GM23338 (cell line): ENCODE measurements around the gene SIDT1. TPM values are rescaled to one million over a fixed set of nuclear protein-coding genes. Genes with fewer than 3 reads are reported as not detected.
A peak's percentile ranks its signal among the peaks of the same experiment; 100 is the strongest.

Source experiments
- ATAC-seq: fragments of 200-7000 bp; cut with Tn5 transposase; 3 replicates; pipeline ENCODE4 v1.9.1; 2020
- DNase-seq: peaks from one replicate; pipeline ENCODE4 v3.0.0-alpha.2; 2015; ENCODE audit warnings: low spot score
- H2AFZ ChIP-seq: fragments of 200-600 bp; sonication (generic); 2 replicates; pipeline ENCODE4 v1.8.0; 2016; ENCODE audit warnings: antibody characterized with exemption, mild to moderate bottlenecking, moderate library complexity
- H3F3A ChIP-seq: fragments of 200-600 bp; sonication (generic); replicated peaks from 2 replicates; pipeline ENCODE4 v1.8.0; 2017; ENCODE audit warnings: antibody characterized with exemption, mixed run types, low read depth
- H3K27ac ChIP-seq: fragments of 200-600 bp; sonication (generic); 2 replicates; pipeline ENCODE4 v1.6.1; 2016; ENCODE audit warnings: low read depth
- H3K27me3 ChIP-seq: fragments of 200-600 bp; sonication (generic); 2 replicates; pipeline ENCODE4 v1.8.0; 2016; ENCODE audit warnings: mild to moderate bottlenecking, mixed run types, moderate library complexity; ENCODE audit not compliant: insufficient read depth
- H3K36me3 ChIP-seq: fragments of 200-600 bp; sonication (generic); 2 replicates; pipeline ENCODE4 v1.8.0; 2016; ENCODE audit warnings: mild to moderate bottlenecking; ENCODE audit not compliant: insufficient read depth
- H3K4me1 ChIP-seq: fragments of 200-600 bp; sonication (generic); 2 replicates; pipeline ENCODE4 v1.8.0; 2016; ENCODE audit warnings: mild to moderate bottlenecking, moderate library complexity; ENCODE audit not compliant: insufficient read depth
- H3K4me2 ChIP-seq: fragments of 200-600 bp; sonication (generic); 2 replicates; pipeline ENCODE4 v1.7.1; 2017; ENCODE audit warnings: mixed run types
- H3K4me3 ChIP-seq: fragments of 200-600 bp; sonication (generic); 2 replicates; pipeline ENCODE4 v1.6.1; 2016; ENCODE audit warnings: mixed run types
- H3K79me2 ChIP-seq: fragments of 200-600 bp; sonication (generic); replicated peaks from 2 replicates; pipeline ENCODE4 v1.8.0; 2017; ENCODE audit warnings: mild to moderate bottlenecking; ENCODE audit not compliant: insufficient read depth
- H3K9me2 ChIP-seq: fragments of 200-600 bp; sonication (generic); 2 replicates; pipeline ENCODE4 v1.8.0; 2017; ENCODE audit not compliant: insufficient read depth
- H4K20me1 ChIP-seq: fragments of 200-600 bp; sonication (generic); replicated peaks from 2 replicates; pipeline ENCODE4 v1.8.0; 2017; ENCODE audit warnings: mild to moderate bottlenecking; ENCODE audit not compliant: insufficient read depth
- H3K27ac Mint-ChIP-seq: 2 replicates; pipeline ENCODE4 v1.8.0; 2020; ENCODE audit warnings: inconsistent platforms, mild to moderate bottlenecking, moderate library complexity, mixed read lengths
- H3K27me3 Mint-ChIP-seq: 3 replicates; pipeline ENCODE4 v1.8.0; 2022; ENCODE audit warnings: low read depth, mild to moderate bottlenecking, moderate library complexity, mixed read lengths, inconsistent platforms; ENCODE audit not compliant: insufficient read depth, poor library complexity
- H3K36me3 Mint-ChIP-seq: 3 replicates; pipeline ENCODE4 v1.8.0; 2021; ENCODE audit warnings: low read depth, mild to moderate bottlenecking, inconsistent platforms, moderate library complexity, mixed read lengths
- H3K4me1 Mint-ChIP-seq: 3 replicates; pipeline ENCODE4 v1.8.0; 2020; ENCODE audit warnings: mild to moderate bottlenecking, inconsistent platforms, mixed read lengths
- H3K4me3 Mint-ChIP-seq: 3 replicates; pipeline ENCODE4 v1.8.0; 2021; ENCODE audit warnings: moderate library complexity, mild to moderate bottlenecking, inconsistent platforms, mixed read lengths
- H3K9me3 Mint-ChIP-seq: 3 replicates; pipeline ENCODE4 v1.8.0; 2020; ENCODE audit warnings: moderate library complexity, mild to moderate bottlenecking, inconsistent platforms, mixed read lengths
- CREB1 ChIP-seq: fragments of 250-450 bp; sonication (Bioruptor Pico); IDR thresholded peaks from 2 replicates; pipeline ENCODE4 v1.5.0; 2020; ENCODE audit warnings: low read depth, mild to moderate bottlenecking, moderate library complexity
- EZH2 ChIP-seq: fragments of 200-600 bp; sonication (generic); IDR thresholded peaks from one replicate; pipeline ENCODE4 v1.8.0; 2017; ENCODE audit warnings: antibody characterized with exemption, mild to moderate bottlenecking, low read depth; ENCODE audit not compliant: unreplicated experiment
- EZH2phosphoT487 ChIP-seq: fragments of 200-600 bp; sonication (generic); IDR thresholded peaks from one replicate; pipeline ENCODE4 v1.8.1; 2018; ENCODE audit warnings: antibody characterized with exemption; ENCODE audit not compliant: unreplicated experiment
- JUNB ChIP-seq: IDR thresholded peaks from one replicate; pipeline ENCODE4 v1.6.1; 2016; ENCODE audit warnings: antibody characterized with exemption; ENCODE audit not compliant: unreplicated experiment
- NANOG ChIP-seq: IDR thresholded peaks from 2 replicates; pipeline ENCODE4 v1.6.1; 2016; ENCODE audit warnings: antibody characterized with exemption, borderline replicate concordance
- POLR2AphosphoS5 ChIP-seq: IDR thresholded peaks from 2 replicates; pipeline ENCODE4 v1.6.1; 2016; ENCODE audit warnings: antibody characterized with exemption, low read depth
- STAT1 ChIP-seq: IDR thresholded peaks from one replicate; pipeline ENCODE4 v1.6.1; 2016; ENCODE audit warnings: antibody characterized with exemption; ENCODE audit not compliant: unreplicated experiment
- ZNF114 ChIP-seq: fragments of 250-450 bp; sonication (Bioruptor Pico); IDR thresholded peaks from 2 replicates; pipeline ENCODE4 v1.5.0; 2020; ENCODE audit warnings: mild to moderate bottlenecking, moderate library complexity
- ZNF331 ChIP-seq: fragments of 250-450 bp; sonication (Bioruptor Pico); IDR thresholded peaks from 2 replicates; pipeline ENCODE4 v1.5.0; 2020; ENCODE audit warnings: low read depth, mild to moderate bottlenecking, moderate library complexity
- polyA plus RNA-seq: library from polyadenylated mRNA; unstranded; fragments of >200 nt; fragmentation: Nextera tagmentation; extraction: Ambion mirVana; gene quantifications from 2 replicates; pipeline ENCODE4 v1.2.1, GENCODE V29; 2016
- total RNA-seq: library from RNA; depleted of rRNA; stranded (reverse); fragments of >200 nt; shearing (Covaris generic); gene quantifications from 2 replicates; pipeline ENCODE4 v1.2.3, GENCODE V29; 2014
- TF ChIP-seq, protein P1 (sequence below), 2 experiments: fragments of 200-600 bp in 1 of 2; sonication (generic) in 1 of 2; conservative IDR thresholded peaks; 2 replicates each; pipeline versions ENCODE4 v1.5.1 to v1.6.1; 2016 to 2017; ENCODE audit warnings: antibody characterized with exemption in 2 of 2, low read depth in 2 of 2, mild to moderate bottlenecking in 2 of 2, moderate library complexity in 1 of 2
- TF ChIP-seq, protein P2 (sequence below): IDR thresholded peaks from 2 replicates; pipeline ENCODE4 v1.6.1; 2016; ENCODE audit warnings: antibody characterized with exemption
- TF ChIP-seq, protein P3 (sequence below): IDR thresholded peaks from one replicate; pipeline ENCODE4 v1.6.1; 2018; ENCODE audit warnings: antibody characterized with exemption; ENCODE audit not compliant: unreplicated experiment
- TF ChIP-seq, protein P4 (sequence below): fragments of 250-450 bp; sonication (Bioruptor Pico); IDR thresholded peaks from 2 replicates; pipeline ENCODE4 v1.5.0; 2020; ENCODE audit warnings: mild to moderate bottlenecking, moderate library complexity

Gene SIDT1
- total and polyA plus RNA-seq, 2 experiments from 2014 or later, result 0.10 TPM; not detected in 1

DNA sequence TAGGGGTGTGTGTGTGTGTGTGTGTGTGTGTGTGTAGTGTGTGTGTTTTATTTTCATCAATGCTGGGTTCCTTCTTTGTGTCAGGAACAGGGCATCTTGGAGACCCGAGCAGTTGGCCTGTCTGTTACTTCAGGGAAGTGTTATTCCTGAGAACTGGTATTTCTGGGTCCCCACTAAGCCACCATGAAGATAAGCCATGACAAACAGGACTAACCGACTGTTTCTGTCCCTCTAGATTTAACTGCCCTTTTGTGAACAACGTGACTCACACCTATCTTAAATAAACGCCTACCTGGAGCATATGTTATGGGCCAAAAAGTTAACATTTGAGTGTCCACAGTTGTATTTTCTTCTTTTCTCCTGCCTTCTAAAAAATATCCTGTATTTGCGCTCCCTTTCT is 19.5 kb downstream of the SIDT1 start:
- no peak overlapping the region for H3K4me3 Mint-ChIP-seq
- ATAC-seq (no peak), DNase-seq (no peak)
- Histone ChIP-seq H3K4me2 (no peak overlapping the region), H2AFZ (peak overlapping the region; percentile 52; the same call in 1 of the 2 replicates), H3K36me3 (no peaks in the 10 kb centered on the region; the same call in 1 of the 2 replicates), H4K20me1 (no peaks in the 10 kb centered on the region), H3F3A (no peaks in the 10 kb centered on the region), H3K27ac (no peak overlapping the region), H3K4me1 (no peaks in the 10 kb centered on the region), H3K79me2 (no peaks in the 10 kb centered on the region), H3K9me2 (no peaks in the 10 kb centered on the region), H3K4me3 (no peak overlapping the region), H3K27me3 (no peaks in the 10 kb centered on the region)
- H3K4me1 Mint-ChIP-seq, result no peaks in the 10 kb centered on the region
- no peak overlapping the region for H3K27ac Mint-ChIP-seq
- H3K9me3 Mint-ChIP-seq, result no peaks in the 10 kb centered on the region
- no peaks in the 10 kb centered on the region for H3K27me3 Mint-ChIP-seq
- TF ChIP-seq ZNF331 (CRISPR knock-in tag) (no peak), STAT1 (no peak), EZH2 (no peak), ZNF114 (CRISPR knock-in tag) (no peak), CREB1 (CRISPR knock-in tag) (no peak), JUNB (no peak), NANOG (no peak), EZH2phosphoT487 (no peak), POLR2AphosphoS5 (no peak)
- TF ChIP-seq, protein P1, sequence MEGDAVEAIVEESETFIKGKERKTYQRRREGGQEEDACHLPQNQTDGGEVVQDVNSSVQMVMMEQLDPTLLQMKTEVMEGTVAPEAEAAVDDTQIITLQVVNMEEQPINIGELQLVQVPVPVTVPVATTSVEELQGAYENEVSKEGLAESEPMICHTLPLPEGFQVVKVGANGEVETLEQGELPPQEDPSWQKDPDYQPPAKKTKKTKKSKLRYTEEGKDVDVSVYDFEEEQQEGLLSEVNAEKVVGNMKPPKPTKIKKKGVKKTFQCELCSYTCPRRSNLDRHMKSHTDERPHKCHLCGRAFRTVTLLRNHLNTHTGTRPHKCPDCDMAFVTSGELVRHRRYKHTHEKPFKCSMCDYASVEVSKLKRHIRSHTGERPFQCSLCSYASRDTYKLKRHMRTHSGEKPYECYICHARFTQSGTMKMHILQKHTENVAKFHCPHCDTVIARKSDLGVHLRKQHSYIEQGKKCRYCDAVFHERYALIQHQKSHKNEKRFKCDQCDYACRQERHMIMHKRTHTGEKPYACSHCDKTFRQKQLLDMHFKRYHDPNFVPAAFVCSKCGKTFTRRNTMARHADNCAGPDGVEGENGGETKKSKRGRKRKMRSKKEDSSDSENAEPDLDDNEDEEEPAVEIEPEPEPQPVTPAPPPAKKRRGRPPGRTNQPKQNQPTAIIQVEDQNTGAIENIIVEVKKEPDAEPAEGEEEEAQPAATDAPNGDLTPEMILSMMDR (conservative IDR thresholded peaks at IDR 0.05; ENCODE audit: low read depth in 2 of 2), result no peak
- TF ChIP-seq, protein P2, sequence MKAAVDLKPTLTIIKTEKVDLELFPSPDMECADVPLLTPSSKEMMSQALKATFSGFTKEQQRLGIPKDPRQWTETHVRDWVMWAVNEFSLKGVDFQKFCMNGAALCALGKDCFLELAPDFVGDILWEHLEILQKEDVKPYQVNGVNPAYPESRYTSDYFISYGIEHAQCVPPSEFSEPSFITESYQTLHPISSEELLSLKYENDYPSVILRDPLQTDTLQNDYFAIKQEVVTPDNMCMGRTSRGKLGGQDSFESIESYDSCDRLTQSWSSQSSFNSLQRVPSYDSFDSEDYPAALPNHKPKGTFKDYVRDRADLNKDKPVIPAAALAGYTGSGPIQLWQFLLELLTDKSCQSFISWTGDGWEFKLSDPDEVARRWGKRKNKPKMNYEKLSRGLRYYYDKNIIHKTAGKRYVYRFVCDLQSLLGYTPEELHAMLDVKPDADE, result no peak
- TF ChIP-seq, protein P3, sequence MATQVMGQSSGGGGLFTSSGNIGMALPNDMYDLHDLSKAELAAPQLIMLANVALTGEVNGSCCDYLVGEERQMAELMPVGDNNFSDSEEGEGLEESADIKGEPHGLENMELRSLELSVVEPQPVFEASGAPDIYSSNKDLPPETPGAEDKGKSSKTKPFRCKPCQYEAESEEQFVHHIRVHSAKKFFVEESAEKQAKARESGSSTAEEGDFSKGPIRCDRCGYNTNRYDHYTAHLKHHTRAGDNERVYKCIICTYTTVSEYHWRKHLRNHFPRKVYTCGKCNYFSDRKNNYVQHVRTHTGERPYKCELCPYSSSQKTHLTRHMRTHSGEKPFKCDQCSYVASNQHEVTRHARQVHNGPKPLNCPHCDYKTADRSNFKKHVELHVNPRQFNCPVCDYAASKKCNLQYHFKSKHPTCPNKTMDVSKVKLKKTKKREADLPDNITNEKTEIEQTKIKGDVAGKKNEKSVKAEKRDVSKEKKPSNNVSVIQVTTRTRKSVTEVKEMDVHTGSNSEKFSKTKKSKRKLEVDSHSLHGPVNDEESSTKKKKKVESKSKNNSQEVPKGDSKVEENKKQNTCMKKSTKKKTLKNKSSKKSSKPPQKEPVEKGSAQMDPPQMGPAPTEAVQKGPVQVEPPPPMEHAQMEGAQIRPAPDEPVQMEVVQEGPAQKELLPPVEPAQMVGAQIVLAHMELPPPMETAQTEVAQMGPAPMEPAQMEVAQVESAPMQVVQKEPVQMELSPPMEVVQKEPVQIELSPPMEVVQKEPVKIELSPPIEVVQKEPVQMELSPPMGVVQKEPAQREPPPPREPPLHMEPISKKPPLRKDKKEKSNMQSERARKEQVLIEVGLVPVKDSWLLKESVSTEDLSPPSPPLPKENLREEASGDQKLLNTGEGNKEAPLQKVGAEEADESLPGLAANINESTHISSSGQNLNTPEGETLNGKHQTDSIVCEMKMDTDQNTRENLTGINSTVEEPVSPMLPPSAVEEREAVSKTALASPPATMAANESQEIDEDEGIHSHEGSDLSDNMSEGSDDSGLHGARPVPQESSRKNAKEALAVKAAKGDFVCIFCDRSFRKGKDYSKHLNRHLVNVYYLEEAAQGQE, result no peak
- TF ChIP-seq, protein P4, sequence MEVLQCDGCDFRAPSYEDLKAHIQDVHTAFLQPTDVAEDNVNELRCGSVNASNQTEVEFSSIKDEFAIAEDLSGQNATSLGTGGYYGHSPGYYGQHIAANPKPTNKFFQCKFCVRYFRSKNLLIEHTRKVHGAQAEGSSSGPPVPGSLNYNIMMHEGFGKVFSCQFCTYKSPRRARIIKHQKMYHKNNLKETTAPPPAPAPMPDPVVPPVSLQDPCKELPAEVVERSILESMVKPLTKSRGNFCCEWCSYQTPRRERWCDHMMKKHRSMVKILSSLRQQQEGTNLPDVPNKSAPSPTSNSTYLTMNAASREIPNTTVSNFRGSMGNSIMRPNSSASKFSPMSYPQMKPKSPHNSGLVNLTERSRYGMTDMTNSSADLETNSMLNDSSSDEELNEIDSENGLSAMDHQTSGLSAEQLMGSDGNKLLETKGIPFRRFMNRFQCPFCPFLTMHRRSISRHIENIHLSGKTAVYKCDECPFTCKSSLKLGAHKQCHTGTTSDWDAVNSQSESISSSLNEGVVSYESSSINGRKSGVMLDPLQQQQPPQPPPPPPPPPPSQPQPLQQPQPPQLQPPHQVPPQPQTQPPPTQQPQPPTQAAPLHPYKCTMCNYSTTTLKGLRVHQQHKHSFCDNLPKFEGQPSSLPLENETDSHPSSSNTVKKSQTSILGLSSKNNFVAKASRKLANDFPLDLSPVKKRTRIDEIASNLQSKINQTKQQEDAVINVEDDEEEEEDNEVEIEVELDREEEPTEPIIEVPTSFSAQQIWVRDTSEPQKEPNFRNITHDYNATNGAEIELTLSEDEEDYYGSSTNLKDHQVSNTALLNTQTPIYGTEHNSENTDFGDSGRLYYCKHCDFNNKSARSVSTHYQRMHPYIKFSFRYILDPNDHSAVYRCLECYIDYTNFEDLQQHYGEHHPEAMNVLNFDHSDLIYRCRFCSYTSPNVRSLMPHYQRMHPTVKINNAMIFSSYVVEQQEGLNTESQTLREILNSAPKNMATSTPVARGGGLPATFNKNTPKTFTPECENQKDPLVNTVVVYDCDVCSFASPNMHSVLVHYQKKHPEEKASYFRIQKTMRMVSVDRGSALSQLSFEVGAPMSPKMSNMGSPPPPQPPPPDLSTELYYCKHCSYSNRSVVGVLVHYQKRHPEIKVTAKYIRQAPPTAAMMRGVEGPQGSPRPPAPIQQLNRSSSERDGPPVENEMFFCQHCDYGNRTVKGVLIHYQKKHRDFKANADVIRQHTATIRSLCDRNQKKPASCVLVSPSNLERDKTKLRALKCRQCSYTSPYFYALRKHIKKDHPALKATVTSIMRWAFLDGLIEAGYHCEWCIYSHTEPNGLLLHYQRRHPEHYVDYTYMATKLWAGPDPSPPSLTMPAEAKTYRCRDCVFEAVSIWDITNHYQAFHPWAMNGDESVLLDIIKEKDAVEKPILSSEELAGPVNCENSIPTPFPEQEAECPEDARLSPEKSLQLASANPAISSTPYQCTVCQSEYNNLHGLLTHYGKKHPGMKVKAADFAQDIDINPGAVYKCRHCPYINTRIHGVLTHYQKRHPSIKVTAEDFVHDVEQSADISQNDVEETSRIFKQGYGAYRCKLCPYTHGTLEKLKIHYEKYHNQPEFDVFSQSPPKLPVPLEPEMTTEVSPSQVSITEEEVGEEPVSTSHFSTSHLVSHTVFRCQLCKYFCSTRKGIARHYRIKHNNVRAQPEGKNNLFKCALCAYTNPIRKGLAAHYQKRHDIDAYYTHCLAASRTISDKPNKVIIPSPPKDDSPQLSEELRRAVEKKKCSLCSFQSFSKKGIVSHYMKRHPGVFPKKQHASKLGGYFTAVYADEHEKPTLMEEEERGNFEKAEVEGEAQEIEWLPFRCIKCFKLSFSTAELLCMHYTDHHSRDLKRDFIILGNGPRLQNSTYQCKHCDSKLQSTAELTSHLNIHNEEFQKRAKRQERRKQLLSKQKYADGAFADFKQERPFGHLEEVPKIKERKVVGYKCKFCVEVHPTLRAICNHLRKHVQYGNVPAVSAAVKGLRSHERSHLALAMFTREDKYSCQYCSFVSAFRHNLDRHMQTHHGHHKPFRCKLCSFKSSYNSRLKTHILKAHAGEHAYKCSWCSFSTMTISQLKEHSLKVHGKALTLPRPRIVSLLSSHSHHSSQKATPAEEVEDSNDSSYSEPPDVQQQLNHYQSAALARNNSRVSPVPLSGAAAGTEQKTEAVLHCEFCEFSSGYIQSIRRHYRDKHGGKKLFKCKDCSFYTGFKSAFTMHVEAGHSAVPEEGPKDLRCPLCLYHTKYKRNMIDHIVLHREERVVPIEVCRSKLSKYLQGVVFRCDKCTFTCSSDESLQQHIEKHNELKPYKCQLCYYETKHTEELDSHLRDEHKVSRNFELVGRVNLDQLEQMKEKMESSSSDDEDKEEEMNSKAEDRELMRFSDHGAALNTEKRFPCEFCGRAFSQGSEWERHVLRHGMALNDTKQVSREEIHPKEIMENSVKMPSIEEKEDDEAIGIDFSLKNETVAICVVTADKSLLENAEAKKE, result no peak
- H3K36me3 Mint-ChIP-seq, result no peaks in the 10 kb centered on the region
